SJSA1 (cell line): Measurements from ENCODE around the gene ABHD17B. TPM values are rescaled to one million over a fixed set of nuclear protein-coding genes. Genes with fewer than 3 reads are reported as not detected.

Source experiments
- total RNA-seq: library from RNA; depleted of rRNA; stranded (reverse); fragments of >200 nt; shearing (Covaris generic); gene quantifications from 2 replicates; pipeline ENCODE4 v1.2.3, GENCODE V29; 2014; rRNA removed

Gene ABHD17B
- total RNA-seq, 1 experiment from 2014 or later, result 13.7 TPM

Other genes starting within 250 kb of the ABHD17B start
- 14.8 and 24.4 TPM in 2 replicates for gene CEMIP2, start 142.7 kb downstream of the ABHD17B start, total RNA-seq
- gene C9orf85, start 446 bp upstream of the ABHD17B start, total RNA-seq, result 12.2 and 13.2 TPM in 2 replicates
- gene C9orf57, start 149.4 kb upstream of the ABHD17B start, total RNA-seq, result not detected in 2 replicates
- 0.22 and 0.39 TPM in 2 replicates for gene GDA, start 238.2 kb upstream of the ABHD17B start, total RNA-seq